DMS53 treated with DMSO at 0.1 percent for 48 hours (cell line): ENCODE measurements around the gene CNTNAP2.
A peak's percentile ranks its signal among the peaks of the same experiment; 100 is the strongest.

Source experiments
- DNase-seq: peaks from one replicate; lab custom pipeline; 2025; ENCODE audit not compliant: unreplicated experiment; lab: John Stamatoyannopoulos, UW

CNTNAP2 gene

GRCh38 chr7:147878912-147879661 lies 1762.5 kb downstream of the CNTNAP2 start:
- no peak for DNase-seq

- no peak for DNase-seq
Measured at GRCh38 chr7:147885869-147886268, 1769.3 kb downstream of the CNTNAP2 start.

- DNase-seq, result no peak
Measured at GRCh38 chr7:147894271-147894670, 1777.7 kb downstream of the CNTNAP2 start.

- DNase-seq, result no peak
Measured at GRCh38 chr7:147896121-147896520, 1779.5 kb downstream of the CNTNAP2 start.

GRCh38 chr7:147903536-147904218 lies 1787.1 kb downstream of the CNTNAP2 start:
- no peak for DNase-seq

GRCh38 chr7:147904219-147904576 lies 1787.6 kb downstream of the CNTNAP2 start:
- no peak for DNase-seq

GRCh38 chr7:147909431-147910148 lies 1793.0 kb downstream of the CNTNAP2 start:
- DNase-seq, result no peak

- DNase-seq, result no peak
Measured at GRCh38 chr7:147911201-147911601, 1794.6 kb downstream of the CNTNAP2 start.

GRCh38 chr7:147912291-147912690 lies 1795.7 kb downstream of the CNTNAP2 start:
- DNase-seq, result no peak

- DNase-seq, result no peak
Measured at GRCh38 chr7:147912946-147913638, 1796.5 kb downstream of the CNTNAP2 start.

- DNase-seq, result no peak
Measured at GRCh38 chr7:147915781-147916180, 1799.2 kb downstream of the CNTNAP2 start.

- DNase-seq, result no peak
Measured at GRCh38 chr7:147916573-147916972, 1800.0 kb downstream of the CNTNAP2 start.

GRCh38 chr7:147923841-147924240 lies 1807.2 kb downstream of the CNTNAP2 start:
- no peak for DNase-seq

- peak; percentile 11 for DNase-seq
Measured at GRCh38 chr7:147937428-147937827, 1820.8 kb downstream of the CNTNAP2 start.

- DNase-seq, result no peak
Measured at GRCh38 chr7:147941381-147941780, 1824.8 kb downstream of the CNTNAP2 start.

GRCh38 chr7:147944321-147944720 lies 1827.7 kb downstream of the CNTNAP2 start:
- no peak for DNase-seq

- DNase-seq, result no peak
Measured at GRCh38 chr7:147952918-147953317, 1836.3 kb downstream of the CNTNAP2 start.

- DNase-seq, result no peak
Measured at GRCh38 chr7:147968046-147968610, 1851.5 kb downstream of the CNTNAP2 start.

GRCh38 chr7:147971606-147972110 lies 1855.1 kb downstream of the CNTNAP2 start:
- no peak for DNase-seq

- no peak for DNase-seq
Measured at GRCh38 chr7:147978201-147978600, 1861.6 kb downstream of the CNTNAP2 start.

- DNase-seq, result no peak
Measured at GRCh38 chr7:147978651-147979050, 1862.0 kb downstream of the CNTNAP2 start.
